ENCODE results near the gene CLEC2D. TPM values are rescaled to one million over a fixed set of nuclear protein-coding genes. Genes with fewer than 3 reads are reported as not detected.

The CLEC2D gene
- total and polyA plus RNA-seq, 2 donors from 2014 or later = 2.5 to 22.4 TPM

DNA sequence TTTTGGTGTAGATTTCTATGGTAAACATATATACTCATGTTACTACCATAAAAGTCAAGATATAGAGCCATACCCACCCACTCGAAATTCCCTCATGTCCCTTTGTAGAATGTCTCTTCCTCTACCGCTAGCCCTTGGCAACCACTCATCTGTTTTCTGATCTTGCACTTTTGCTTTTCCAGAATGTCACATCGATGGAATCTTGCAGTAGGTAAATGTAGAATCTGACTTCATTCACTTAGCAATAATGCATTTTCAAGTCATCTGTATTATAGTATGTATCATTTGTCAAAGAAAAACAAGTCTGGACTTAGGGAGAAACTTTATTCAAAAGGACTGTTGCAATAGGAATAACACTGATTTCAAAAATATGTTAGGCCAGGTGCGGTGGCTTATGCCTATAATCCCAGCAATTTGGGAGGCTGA, 19.3 kb upstream of the CLEC2D start:
- FAIRE-seq = no peak
- intact Hi-C loops (cut with DNase I) = no loop called here
- H3K27me3 ChIP-seq (ENCODE audit: control insufficient read depth, insufficient read depth, low read length) = no peaks in the 10 kb centered on the region
- H3K4me3 ChIP-seq (ENCODE audit: low read length in 3 of 3) = peak overlapping the region; percentile 83 to 90 (median 84)
- TF ChIP-seq, protein P1, sequence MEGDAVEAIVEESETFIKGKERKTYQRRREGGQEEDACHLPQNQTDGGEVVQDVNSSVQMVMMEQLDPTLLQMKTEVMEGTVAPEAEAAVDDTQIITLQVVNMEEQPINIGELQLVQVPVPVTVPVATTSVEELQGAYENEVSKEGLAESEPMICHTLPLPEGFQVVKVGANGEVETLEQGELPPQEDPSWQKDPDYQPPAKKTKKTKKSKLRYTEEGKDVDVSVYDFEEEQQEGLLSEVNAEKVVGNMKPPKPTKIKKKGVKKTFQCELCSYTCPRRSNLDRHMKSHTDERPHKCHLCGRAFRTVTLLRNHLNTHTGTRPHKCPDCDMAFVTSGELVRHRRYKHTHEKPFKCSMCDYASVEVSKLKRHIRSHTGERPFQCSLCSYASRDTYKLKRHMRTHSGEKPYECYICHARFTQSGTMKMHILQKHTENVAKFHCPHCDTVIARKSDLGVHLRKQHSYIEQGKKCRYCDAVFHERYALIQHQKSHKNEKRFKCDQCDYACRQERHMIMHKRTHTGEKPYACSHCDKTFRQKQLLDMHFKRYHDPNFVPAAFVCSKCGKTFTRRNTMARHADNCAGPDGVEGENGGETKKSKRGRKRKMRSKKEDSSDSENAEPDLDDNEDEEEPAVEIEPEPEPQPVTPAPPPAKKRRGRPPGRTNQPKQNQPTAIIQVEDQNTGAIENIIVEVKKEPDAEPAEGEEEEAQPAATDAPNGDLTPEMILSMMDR (IDR thresholded peaks at IDR 0.05; ENCODE audit: borderline replicate concordance, extremely low read depth, insufficient read depth) = no peak
- H3K27ac ChIP-seq (ENCODE audit: low read depth in 2 of 2, low read length in 2 of 2) = peak overlapping the region in 1 of 2 donors; percentile 34
- no peaks in the 10 kb centered on the region for H3K36me3 ChIP-seq (ENCODE audit: control insufficient read depth in 2 of 3, insufficient read depth in 3 of 3, low read length in 3 of 3)
- H3K9ac ChIP-seq (ENCODE audit: low read length in 3 of 3) = peak overlapping the region in 1 of 3 donors; percentile 11
- DNase-seq = peak in 2 of 5 donors; percentile 3 to 7
- peaks cover 0 to 3% (median 0%) of the 10 kb centered on the region in 3 donors for H3K4me1 ChIP-seq (ENCODE audit: control insufficient read depth in 2 of 3, insufficient read depth in 2 of 3, low read depth in 1 of 3, low read length in 3 of 3)
- H3K9me3 ChIP-seq (ENCODE audit: control insufficient read depth in 2 of 3, insufficient read depth in 1 of 3, low read length in 3 of 3) = no peaks in the 10 kb centered on the region

- no peak overlapping the region for H3K4me3 ChIP-seq (ENCODE audit: low read length in 3 of 3)
- intact Hi-C loops (cut with DNase I) = no loop called here
- peak overlapping the region in 1 of 2 donors; percentile 9 for H3K27ac ChIP-seq (ENCODE audit: low read depth in 2 of 2, low read length in 2 of 2)
- no peaks in the 10 kb centered on the region for H3K9me3 ChIP-seq (ENCODE audit: control insufficient read depth in 2 of 3, insufficient read depth in 1 of 3, low read length in 3 of 3)
- no peaks in the 10 kb centered on the region for H3K27me3 ChIP-seq (ENCODE audit: control insufficient read depth, insufficient read depth, low read length)
- FAIRE-seq (no peak), DNase-seq (peak in 1 of 5 donors; percentile 6)
- TF ChIP-seq, protein P1 (IDR thresholded peaks at IDR 0.05; ENCODE audit: borderline replicate concordance, extremely low read depth, insufficient read depth) = no peak
- H3K36me3 ChIP-seq (ENCODE audit: control insufficient read depth in 2 of 3, insufficient read depth in 3 of 3, low read length in 3 of 3) = no peaks in the 10 kb centered on the region
- no peak overlapping the region for H3K9ac ChIP-seq (ENCODE audit: low read length in 3 of 3)
- H3K4me1 ChIP-seq (ENCODE audit: control insufficient read depth in 2 of 3, insufficient read depth in 2 of 3, low read depth in 1 of 3, low read length in 3 of 3) = peaks cover 0 to 3% (median 0%) of the 10 kb centered on the region in 3 donors
Observed at GRCh38 chr12:9651265-9651729, 18.2 kb upstream of the CLEC2D start.

DNA sequence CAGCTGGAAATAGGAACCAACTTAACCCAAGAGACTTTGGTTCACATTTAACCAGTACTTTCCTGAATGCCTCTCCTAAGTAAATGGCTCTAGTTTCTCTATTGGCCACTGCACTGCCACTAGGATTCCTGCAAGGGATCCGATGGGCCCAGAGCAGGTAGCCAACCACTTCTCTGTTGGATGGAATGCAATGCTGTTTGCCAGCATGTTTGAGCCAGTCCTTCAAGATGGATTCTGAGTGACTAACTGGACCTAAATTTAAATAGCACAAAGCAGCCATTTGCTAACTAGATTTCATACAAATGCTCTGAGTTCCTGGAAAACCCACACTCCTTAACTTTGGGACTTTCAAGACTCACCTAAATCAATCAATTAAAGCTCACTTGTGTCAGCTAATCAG, 9.5 kb upstream of the CLEC2D start:
- no peak for FAIRE-seq
- no peak overlapping the region for H3K9ac ChIP-seq (ENCODE audit: low read length in 3 of 3)
- no peak overlapping the region for H3K27ac ChIP-seq (ENCODE audit: low read depth in 2 of 2, low read length in 2 of 2)
- intact Hi-C loops (cut with DNase I) = no loop called here
- no peak for DNase-seq
- H3K27me3 ChIP-seq (ENCODE audit: control insufficient read depth, insufficient read depth, low read length) = no peaks in the 10 kb centered on the region
- H3K4me3 ChIP-seq (ENCODE audit: low read length in 3 of 3) = no peak overlapping the region
- peaks cover 3 to 8% (median 6%) of the 10 kb centered on the region in 3 donors for H3K36me3 ChIP-seq (ENCODE audit: control insufficient read depth in 2 of 3, insufficient read depth in 3 of 3, low read length in 3 of 3)
- no peaks in the 10 kb centered on the region for H3K4me1 ChIP-seq (ENCODE audit: control insufficient read depth in 2 of 3, insufficient read depth in 2 of 3, low read depth in 1 of 3, low read length in 3 of 3)
- no peaks in the 10 kb centered on the region for H3K9me3 ChIP-seq (ENCODE audit: control insufficient read depth in 2 of 3, insufficient read depth in 1 of 3, low read length in 3 of 3)
- TF ChIP-seq, protein P1 (IDR thresholded peaks at IDR 0.05; ENCODE audit: borderline replicate concordance, extremely low read depth, insufficient read depth) = no peak

- no peak overlapping the region for H3K9ac ChIP-seq (ENCODE audit: low read length in 3 of 3)
- H3K27ac ChIP-seq (ENCODE audit: low read depth in 2 of 2, low read length in 2 of 2) = no peak overlapping the region
- no peak for DNase-seq
- intact Hi-C loops (cut with DNase I) = no loop called here
- H3K36me3 ChIP-seq (ENCODE audit: control insufficient read depth in 2 of 3, insufficient read depth in 3 of 3, low read length in 3 of 3) = peaks cover 3 to 8% (median 6%) of the 10 kb centered on the region in 3 donors
- TF ChIP-seq, protein P1 (IDR thresholded peaks at IDR 0.05; ENCODE audit: borderline replicate concordance, extremely low read depth, insufficient read depth) = no peak
- no peak for FAIRE-seq
- no peaks in the 10 kb centered on the region for H3K4me1 ChIP-seq (ENCODE audit: control insufficient read depth in 2 of 3, insufficient read depth in 2 of 3, low read depth in 1 of 3, low read length in 3 of 3)
- no peaks in the 10 kb centered on the region for H3K9me3 ChIP-seq (ENCODE audit: control insufficient read depth in 2 of 3, insufficient read depth in 1 of 3, low read length in 3 of 3)
- no peak overlapping the region for H3K4me3 ChIP-seq (ENCODE audit: low read length in 3 of 3)
- no peaks in the 10 kb centered on the region for H3K27me3 ChIP-seq (ENCODE audit: control insufficient read depth, insufficient read depth, low read length)
Observed at GRCh38 chr12:9661720-9662119, 7.8 kb upstream of the CLEC2D start.

Measured in kidney (tissue), 14 donors.